NCI-H128 (cell line): ENCODE measurements around the gene PRTFDC1.

Experiments
- DNase-seq: peaks from one replicate; lab custom pipeline; 2025; ENCODE audit not compliant: unreplicated experiment; lab: John Stamatoyannopoulos, UW

The PRTFDC1 gene

GRCh38 chr10:24804956-24805355, 147.4 kb downstream of the PRTFDC1 start:
- no peak for DNase-seq

GRCh38 chr10:24804392-24804791, 148.0 kb downstream of the PRTFDC1 start:
- DNase-seq = no peak

- DNase-seq = no peak
Measured at GRCh38 chr10:24802378-24802777, 150.0 kb downstream of the PRTFDC1 start.

GRCh38 chr10:24800861-24801260, 151.5 kb downstream of the PRTFDC1 start:
- no peak for DNase-seq
